NCI-H2029 treated with DMSO at 0.1 percent for 48 hours (cell line): ENCODE data around the gene MTRFR.
"Not testable (repeated sequence)": the region's sequence is repeated elsewhere in the genome, so short reads cannot be mapped to it uniquely, and the experiment has no call there.

Experiments used
- DNase-seq: peaks from one replicate; lab custom pipeline; 2025; lab: John Stamatoyannopoulos, UW

Gene MTRFR

DNA sequence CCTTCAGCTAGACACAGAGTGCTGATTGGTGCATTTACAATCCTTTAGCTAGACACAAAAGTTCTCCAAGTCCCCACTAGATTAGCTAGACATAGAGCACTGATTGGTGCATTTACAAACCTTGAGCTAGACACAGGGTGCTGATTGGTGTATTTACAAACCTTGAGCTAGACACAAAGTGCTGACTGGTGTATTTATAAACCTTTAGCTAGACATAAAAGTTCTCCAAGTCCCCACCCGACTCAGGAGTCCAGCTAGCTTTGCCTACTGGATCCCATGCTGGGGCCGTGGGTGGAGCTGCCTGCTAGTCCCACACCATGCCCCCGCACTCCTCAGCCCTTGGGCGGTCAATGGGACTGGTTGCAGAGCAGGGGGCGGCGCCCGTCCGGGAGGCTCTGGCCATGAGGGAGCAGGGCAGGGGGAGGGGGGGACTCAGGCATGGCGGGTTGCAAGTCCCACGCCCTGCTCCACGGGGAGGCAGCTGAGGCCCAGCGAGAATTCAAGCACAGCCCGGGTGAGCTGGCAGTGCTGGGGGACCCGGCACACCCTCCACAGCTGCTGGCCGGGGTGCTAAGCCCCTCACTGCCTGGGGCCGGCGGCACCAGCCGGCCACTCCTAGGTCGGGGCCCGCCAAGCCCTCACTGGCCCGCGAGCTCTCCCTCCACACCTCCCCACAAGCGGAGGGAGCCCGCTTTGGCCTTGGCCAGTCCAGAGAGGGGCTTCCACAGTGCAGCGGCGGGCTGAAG is 15.9 kb downstream of the MTRFR start:
- DNase-seq: not testable (repeated sequence)

DNA sequence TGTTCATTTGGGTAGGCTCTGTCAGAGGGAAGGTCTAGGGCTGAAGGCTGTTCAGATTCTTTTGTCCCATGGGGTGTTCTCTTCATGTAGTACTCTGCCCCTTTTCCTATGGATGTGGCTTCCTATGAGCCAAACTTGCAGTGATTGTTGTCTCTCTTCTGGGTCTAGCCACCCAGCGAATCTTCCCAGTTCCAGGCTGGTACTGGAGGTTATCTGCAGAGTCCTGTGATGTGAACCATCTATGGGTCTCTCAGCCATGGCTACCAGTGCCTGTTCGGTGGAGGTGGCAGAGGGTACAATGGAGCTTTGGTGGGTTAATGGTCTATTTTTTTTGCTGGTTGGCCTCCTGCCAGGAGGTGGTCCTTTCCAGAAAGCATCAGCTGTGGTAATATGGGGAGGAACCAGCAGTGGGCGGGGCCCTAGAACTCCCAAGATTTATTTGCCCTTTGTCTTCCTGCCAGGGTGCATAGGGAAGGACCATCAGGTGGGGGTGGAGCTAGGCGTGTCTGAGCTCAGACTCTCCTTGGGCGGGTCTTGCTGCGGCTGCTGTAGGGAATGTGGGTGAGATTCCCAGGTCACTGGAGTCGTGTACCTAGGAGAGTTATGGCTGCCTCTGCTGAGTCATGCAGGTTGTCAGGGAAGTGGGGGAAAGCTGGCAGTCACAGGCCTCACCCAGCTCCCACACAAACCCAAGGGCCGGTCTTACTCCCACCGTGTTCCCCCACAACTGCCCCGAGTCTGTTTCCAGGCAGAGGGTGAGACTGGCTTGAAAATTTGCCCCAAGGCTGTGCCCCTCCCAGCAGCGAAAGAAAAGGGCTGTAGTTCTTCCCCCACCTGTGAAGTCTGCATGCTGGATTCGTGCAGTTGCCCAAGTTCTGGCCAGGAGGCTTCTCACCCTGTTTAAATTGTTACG is 17.5 kb downstream of the MTRFR start:
- peak; percentile 80 for DNase-seq

- no peak for DNase-seq
These were observed 18.3 kb downstream of the MTRFR start for GRCh38 chr12:123251403-123252076.

- not testable (repeated sequence) for DNase-seq
These were observed 19.1 kb downstream of the MTRFR start for GRCh38 chr12:123252365-123252764.

DNA sequence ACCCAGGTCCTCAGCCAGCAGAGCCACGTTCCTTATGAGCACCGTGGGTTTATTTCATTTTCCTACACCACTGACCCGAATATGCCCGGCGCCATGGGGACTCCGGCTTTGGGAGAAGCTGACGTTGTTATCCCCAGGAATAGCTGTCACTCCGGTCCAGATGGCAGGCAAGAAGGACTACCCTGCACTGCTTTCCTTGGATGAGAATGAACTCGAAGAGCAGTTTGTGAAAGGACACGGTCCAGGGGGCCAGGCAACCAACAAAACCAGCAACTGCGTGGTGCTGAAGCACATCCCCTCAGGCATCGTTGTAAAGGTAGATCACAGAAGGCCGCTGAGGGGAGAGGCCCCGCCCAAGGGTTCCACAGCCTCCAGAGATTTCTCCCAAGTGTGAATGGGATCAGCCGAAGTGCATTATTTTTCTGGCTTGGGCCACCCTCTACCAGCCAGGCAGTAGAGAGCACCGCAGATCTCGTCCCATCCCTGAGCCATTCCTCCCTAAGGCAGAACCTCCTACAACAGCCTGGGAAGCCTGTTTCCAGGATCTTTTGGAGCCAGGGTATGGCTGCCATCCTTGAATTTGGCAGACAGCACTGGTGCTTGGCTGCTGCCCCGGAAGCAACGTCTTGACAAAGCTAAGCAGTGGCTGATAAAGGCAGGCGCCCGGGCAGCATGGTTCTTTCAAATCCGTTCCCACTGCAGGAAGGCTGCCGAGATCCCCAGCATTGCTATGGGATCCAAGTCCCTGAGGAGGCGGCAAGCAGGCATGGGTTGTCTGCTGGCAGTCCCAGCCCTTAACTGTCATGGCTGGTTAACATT is 20.6 kb downstream of the MTRFR start:
- DNase-seq: no peak

- DNase-seq: no peak
These were observed 21.7 kb downstream of the MTRFR start for GRCh38 chr12:123254853-123255446.

- DNase-seq: no peak
These were observed 25.4 kb downstream of the MTRFR start for GRCh38 chr12:123258593-123258992.

GRCh38 chr12:123260081-123260480 is 26.8 kb downstream of the MTRFR start:
- no peak for DNase-seq

DNA sequence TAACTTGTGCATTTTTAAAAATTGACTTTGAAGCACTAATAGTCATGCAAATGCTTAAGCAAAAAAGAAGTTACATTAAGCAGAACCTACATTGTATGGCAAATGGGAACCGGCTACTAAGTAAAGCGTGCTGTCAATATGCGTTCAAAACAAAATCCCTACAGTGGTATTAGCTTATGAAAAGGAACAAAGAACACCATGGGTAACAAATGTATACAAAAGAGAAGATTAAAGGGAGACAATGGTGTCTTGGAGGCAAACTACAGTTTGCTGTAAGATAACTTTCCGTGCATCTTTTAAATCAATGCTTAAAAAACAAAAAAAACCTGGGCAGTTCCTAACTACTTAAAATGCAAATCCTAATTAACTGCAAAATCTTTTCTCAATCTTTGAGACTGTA is 28.0 kb downstream of the MTRFR start:
- no peak for DNase-seq

GRCh38 chr12:123263196-123263817 is 30.1 kb downstream of the MTRFR start:
- no peak for DNase-seq

DNA sequence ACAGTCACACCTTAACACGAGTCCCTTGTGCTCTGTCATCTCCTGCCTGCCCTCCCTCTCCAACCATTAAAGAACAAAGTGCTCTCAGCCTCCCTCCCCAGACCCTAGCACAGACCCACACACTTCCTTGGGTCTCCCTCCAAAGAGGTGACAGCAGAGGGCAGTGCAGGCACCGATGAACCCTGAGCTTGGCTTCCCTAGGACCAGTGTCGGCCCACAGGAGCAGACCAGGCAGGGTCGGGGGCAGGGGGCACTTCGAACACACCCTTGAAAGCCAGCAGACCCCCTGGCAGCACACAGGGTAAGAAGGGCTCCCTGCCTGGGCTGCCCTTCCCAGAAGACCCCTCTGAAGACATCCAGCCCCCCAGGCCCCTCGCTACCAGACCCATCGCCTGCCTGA is 31.4 kb downstream of the MTRFR start:
- no peak for DNase-seq

DNA sequence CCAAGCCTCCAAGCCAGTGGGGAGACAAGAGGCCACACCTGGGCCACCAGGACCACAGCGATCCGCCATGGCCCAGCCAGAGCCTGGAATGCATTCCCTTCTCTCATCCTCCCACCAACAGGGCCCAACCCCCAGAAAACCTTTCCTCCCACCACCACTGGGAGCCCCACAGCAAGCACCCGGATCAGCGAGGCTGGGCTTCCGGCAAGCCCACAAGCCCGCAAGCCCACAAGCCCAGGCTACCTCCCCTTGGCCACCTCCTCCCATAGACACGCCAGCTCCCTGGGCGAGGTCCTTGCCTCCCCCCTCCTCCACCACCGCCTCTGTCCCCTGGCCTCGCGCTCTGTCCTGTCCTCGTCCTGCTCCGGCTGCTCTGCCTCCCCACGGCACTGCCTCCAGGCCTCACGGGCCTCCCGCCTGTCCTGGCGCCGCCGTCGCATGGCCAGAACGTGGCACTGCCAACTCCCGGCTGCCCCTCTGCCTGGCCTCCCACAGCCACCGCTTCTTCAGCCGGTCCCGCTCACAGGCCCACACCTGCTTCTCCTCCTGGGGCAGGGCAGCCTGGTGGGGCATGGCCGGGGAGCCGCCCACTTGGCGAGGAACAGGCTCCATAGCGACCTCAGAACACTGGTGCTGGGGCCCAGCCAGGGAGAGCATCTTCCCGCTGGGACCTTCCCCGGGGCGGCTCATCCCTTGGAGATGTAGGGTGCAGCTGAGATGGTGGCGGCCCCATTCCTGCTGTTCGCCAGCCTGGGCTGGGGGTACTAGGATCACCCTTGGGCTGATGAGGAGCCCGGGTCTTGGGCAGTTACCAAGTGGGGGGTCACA is 32.8 kb downstream of the MTRFR start:
- no peak for DNase-seq

DNA sequence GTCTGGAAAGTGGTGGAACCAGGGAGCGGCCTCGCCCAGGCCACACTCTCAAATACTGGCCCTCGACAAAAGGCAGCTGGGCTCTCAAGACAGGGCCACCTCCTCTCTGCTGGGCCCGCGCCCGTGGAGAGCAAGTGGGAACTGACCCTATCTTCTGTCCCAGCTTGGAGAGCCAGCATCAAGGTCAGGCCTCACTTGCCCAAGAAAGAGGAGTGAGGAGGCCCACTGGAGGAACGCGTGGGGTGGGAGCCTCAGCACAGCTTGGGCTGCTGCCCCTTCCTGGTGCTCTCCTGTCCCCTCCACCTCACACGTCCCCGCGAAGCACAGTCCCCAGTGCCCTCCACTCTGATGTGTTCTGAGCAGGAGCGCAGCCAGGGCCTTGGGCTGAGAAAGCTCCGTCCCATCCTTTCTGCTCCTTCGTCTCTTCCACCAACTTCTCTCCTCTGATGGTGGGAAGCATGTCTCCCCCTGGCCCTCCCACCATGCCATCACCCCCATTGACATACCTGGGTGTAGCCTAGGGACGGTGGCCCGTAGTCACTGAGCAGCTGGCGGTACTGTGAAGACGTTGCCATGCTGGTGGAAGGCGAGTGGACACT is 33.5 kb downstream of the MTRFR start:
- no peak for DNase-seq

DNA sequence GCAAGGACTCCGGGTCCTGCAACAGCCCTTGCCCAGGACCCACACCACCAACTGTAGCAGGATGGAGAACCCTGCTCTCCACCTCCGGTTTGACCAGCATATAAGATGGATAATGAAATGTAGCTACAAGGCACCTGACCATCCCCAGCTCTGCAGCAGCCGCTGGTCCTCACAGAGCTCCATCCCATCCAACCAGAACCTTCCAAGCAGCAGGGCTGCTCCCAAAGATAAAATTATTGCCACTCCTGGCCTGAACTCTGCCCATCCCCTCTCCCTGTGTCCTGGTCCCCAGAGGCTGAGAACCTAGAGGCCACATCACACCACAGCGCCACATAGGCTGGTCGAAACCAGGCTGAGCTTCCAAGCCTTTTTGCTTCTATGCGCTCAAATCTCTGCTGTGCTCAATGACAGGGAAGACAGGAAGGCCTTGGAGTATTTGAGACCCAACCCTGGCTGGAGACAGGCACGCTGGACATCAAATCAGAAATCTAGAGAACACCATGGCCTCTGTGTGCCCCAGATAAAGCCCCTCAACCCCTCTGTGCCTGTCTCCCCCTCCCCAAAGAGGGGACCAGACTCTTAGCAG is 34.2 kb downstream of the MTRFR start:
- no peak for DNase-seq

GRCh38 chr12:123267991-123268843 is 35.0 kb downstream of the MTRFR start:
- no peak for DNase-seq

- DNase-seq: no peak
These were observed 35.6 kb downstream of the MTRFR start for GRCh38 chr12:123268850-123269249.

DNA sequence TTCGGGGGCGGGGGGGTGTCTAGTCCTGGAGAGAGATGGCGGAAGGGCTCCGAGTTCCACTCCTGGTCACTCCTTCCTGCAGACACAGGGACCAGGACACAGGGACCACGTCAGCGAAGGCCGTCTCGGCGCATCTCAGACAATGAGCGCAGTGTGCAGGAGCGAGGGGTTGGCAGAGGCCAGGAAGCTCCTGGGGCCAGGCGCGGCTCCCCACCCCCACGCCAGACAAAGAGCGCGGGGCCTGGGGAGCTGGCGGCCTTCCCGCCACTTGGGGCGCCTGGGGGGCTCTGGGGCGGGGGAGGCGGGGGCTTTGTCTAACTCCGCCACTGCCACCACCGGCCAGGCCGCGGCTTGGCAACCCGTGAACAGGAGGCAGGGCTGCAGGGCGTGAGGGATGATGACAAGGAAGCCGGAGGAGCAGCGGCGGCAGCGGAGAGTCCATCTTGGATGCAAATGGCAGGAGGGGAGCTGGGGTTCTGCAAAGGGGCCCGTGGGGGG is 36.2 kb downstream of the MTRFR start:
- DNase-seq: no peak

- DNase-seq: no peak
These were observed 36.6 kb downstream of the MTRFR start for GRCh38 chr12:123269896-123270213.
